GM19351 (cell line): ENCODE data around the gene TNFRSF11A.

Experiments used
- ATAC-seq: cut with Tn5 transposase; IDR thresholded peaks from one replicate; pipeline ENCODE4 v1.9.1; 2021; ENCODE audit warnings: mild to moderate bottlenecking, moderate library complexity; ENCODE audit not compliant: unreplicated experiment

Gene TNFRSF11A

DNA sequence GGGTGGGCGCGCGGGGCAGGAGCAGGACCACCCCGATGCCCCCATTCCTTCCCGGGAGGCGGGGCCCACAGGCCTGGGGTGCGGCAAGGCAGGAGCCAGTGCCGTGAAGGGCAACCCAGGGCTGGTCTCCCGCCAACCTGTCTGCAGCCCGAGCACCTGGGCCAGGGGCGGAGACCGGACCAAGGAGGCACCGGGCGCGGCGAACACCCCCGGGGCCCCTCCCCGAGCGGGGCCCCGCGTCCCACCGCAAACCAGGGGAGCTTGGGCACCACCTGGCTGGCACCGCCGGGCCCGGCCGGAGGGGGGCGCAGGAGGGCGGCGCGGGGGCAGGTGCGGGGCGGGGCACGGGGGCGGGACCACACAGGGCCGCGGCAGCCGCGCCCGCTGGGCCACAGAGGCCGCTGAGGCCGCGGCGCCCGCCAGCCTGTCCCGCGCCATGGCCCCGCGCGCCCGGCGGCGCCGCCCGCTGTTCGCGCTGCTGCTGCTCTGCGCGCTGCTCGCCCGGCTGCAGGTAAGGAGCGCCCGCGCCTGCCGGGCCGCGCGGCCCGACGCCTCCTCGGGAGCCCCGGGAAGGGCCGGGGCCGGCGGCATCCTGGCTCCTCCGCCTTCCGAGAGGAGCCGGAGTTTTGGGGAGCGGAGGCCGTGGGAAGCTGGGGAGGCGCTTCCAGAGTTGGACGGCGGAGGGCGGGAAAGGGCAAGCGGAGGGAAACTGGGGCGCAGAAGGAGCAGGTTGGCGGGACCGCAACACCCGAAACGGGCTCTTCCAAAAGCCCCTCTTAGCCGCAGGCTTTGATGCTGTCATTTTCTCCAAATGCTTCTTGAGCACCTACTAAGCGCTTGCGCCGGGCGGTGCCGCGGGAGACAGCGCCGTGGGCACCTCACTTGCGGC, at the start of gene TNFRSF11A:
TNFRSF11A (plus strand) TSS at position 394 of the 889 bp plus-strand sequence; CDS start at position 437, 43 bp downstream.
- ATAC-seq, result peak; percentile 73

DNA sequence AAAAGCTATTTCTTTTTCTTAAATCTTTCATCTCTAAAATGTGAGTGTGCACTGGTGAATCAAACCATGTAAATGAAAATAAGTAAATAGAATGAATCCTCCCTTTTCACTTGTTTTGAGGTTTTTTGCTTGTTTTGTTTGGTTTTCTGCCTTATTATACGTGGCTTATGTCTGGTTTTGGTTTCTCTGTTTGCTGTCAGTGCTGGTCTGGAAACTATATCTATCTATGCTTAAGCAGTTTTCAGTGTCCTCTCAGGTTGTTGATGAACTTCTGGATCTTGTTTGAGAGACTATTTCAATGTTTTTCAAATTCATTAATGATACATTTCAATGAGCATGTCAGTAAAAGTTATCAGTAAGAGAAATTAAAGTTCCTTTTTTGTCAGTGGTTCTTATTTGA, 48.1 kb upstream of the TNFRSF11A start:
- ATAC-seq, result no peak

DNA sequence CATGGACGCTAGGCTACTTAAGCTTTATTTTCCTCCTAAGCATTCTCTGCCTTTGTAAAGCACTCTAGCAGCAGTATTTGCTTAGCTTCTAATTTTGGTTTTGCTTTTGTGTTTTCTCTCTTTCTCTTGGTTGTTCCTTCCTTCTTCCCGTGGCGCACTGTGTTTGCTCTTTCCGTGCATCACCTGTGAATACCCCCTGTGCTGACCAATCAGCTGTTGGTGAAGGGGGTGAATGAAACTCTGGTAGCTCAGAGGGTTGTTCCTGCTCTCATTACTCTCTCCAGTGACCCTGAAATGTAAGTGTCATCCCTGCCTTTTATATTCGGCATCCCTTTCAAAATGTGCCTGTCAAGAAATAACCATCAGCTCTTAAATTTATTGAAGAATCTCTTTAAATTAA, 45.5 kb upstream of the TNFRSF11A start:
- no peak for ATAC-seq

DNA sequence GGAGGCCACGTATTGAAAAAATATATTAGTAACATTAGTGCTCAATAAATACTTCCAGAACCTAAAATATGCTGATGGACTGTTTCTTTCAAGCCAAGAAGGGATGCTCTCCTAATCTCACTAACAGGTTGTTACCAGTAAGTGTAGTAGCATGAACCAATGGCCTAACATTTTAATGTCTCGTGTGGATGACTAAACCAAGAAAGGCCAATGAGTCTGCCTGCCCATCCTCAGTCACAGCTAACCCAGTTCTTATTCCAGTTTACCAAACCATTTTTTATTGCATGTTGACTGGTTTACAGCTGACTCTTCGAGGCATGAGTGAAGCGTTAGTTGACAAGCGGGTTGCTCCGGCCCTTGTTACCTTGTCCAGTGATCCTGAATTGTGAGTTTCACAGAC, 45.1 kb upstream of the TNFRSF11A start:
- no peak for ATAC-seq

DNA sequence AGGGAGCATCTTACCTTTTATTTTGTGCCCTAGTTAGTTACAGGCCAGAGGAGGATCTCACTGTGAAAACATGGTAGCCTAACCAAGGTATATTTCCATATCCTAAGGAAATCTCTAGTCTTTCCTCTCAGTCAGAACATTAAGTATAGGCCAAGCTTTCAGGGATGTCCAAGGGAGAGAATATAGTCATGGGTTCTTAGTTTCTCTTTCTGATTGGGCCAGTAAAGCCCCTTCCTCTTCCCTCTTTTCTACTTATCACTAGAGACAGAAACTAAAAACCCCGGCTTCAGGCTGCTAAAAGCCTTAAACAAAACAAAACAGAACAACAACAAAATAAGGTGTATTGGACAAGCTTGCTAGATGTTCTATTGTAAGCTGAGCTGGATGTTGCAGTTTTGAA, 44.3 kb upstream of the TNFRSF11A start:
- ATAC-seq, result no peak

DNA sequence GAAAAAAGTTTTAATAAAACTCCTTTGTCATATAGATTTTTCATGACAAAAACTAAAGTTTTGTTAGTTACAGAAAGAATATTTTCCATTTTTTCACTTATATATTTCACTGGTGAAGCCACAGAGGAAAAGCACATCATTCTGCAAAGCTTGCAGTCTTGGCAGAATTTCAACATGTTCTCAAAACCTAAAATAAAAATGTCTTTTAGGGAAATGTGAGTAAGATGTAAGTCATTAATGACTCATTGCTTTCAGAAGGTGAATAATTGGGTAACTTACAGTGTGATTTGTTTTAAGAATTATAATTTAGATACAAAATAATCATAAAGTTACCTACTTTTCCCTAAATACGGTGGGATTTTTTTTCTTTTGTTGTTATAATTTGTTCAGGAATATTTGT, 43.4 kb upstream of the TNFRSF11A start:
- no peak for ATAC-seq

DNA sequence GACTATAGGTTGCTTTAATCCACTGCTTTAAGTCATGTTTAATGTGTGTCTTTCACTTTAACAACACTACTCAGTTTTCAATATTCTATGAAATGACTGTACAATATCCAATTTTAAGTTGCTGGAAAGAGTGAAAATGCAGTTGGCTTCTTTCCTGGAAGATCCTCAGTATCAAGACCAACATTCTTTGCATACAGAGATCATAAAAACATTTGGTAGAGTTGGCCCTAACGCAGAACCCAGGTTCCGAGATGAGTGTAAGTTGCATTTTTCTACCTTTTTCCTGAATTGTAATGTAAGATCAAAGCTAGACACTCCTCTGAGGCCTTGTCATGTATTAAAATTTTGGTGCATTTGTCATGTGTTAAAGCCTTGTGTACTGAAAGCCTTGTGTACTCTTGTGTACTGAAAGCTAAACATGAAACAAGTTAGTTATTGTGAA, 42.9 kb upstream of the TNFRSF11A start:
- ATAC-seq, result no peak

DNA sequence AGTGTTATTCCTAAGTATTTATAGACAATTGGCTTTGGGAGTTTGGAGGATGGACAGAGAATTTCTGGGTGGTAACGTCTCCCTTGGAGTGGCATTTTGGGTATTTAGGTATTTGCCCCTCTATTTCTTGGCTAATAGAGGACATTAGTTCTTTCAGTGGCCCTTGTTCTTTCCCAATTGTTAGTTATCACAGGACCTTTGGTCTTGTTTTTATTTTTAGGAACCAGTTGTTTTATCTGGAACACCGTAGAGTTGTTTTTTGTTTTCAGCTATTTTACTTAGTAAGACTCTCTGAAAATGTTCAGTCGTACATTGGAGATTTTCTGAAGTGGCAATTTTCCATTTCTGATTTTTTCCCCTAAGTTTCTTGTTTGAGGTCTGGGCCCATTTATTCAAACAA, 40.5 kb upstream of the TNFRSF11A start:
- ATAC-seq, result no peak

DNA sequence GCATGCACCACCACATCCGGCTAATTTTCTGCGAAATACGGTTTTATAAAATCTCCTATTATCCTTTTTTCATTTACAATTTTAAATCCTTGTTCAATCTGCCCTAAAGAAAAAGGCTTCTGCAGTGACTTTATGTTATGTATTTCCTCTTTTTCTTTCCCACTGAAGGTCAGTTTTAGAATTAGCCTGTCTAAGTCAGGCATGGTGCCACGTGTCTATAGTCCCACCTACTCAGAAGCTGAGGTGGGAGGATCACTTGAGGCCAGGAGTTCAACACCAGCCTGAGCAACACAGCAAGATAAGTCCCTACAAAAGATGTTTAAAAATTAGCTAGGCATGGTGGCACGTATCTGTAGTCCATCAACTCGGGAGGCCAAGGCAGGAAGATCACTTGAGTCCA, 39.8 kb upstream of the TNFRSF11A start:
- ATAC-seq, result no peak

DNA sequence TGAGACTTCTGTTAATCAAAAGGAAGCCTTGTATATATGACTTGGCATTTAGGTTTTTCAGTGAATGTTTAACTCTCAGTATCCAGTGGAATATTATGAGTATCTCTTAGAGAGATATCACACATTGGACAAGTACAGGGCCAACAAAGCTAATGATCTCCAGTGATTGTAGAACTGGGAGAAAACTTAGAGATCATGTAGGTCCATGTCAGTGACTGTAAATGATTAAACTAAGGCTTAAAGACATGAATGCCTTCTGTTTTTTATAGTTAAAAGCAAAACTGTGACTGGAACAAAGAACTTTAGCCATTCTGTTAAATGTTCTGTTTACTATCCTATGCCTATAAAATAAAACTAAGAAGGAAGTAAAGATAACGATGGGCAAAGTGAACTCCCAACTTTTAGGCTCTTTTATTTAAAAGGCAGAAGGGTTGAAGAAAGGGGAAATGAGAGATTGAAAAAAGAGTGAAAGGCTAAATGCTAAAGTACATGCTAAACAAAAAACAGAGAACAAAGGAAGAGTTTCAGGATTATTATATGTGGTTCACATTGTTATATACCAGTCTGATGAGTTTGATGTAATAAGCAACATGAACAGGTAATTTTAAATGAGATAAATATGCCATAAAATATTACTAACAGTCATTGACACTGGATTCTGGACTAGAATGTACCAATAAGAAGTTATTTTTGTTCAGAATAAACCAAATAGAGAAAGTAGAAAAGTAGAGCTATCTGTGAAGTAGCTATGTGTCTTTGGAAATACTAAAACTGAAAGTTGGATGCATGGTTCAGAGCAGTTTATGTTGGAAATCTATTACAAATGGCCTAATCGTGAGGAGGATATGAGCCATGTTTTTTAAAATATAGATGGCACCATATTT, 37.1 kb upstream of the TNFRSF11A start:
- peak; percentile 46 for ATAC-seq

DNA sequence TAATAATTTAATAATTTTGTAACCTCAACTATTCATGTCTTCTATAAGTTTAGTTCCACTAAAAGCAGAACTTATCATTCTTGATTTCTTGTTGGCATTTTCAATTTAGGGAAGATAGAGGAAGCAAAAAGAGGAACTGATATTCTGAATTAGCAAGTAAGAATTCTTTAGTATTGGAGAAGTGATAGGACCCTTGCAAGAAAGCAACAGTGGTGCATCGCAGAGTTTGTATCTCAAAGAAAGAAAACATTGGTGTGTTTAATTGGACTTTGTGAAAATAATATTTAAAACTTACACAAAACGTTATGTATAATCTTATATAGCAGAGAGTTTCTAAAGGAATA, 36.5 kb upstream of the TNFRSF11A start:
- ATAC-seq, result peak; percentile 76

DNA sequence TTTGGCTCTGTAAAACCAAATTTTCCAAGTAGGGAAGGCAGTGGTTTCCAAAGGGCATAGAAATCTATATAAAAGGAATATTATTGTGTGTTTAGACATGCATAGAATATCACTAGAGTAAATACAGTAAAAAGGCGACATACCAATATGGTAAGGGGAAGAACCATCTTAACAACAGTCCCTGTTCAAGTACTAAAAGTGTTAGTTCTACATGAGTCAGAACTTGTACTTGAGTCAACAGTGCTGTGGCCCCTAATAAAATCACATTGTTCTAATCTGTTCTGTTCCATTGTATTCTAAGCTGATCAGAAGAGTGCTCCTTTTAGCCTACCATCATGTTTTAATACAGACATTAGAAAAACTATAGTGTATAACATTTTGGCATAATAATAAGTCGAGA, 36.1 kb upstream of the TNFRSF11A start:
- ATAC-seq, result peak; percentile 58

DNA sequence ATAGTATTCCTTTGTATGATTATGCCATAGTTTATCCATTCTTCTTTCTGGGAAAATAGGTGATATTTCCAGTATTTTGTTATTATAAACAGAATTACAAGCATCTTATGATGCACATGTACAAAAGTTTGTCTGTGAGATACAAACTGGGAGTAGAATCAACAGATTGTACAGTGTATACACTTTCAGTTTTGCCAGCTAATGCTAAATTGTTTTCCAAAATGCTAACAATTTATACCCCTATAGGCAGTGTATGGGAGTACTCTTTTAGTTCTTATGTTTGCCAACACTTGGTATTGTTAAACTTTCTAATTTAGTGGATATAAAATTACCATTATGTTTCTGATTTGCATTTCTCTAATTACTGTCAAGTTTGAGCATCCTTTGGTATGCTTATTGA, 31.0 kb upstream of the TNFRSF11A start:
- no peak for ATAC-seq

DNA sequence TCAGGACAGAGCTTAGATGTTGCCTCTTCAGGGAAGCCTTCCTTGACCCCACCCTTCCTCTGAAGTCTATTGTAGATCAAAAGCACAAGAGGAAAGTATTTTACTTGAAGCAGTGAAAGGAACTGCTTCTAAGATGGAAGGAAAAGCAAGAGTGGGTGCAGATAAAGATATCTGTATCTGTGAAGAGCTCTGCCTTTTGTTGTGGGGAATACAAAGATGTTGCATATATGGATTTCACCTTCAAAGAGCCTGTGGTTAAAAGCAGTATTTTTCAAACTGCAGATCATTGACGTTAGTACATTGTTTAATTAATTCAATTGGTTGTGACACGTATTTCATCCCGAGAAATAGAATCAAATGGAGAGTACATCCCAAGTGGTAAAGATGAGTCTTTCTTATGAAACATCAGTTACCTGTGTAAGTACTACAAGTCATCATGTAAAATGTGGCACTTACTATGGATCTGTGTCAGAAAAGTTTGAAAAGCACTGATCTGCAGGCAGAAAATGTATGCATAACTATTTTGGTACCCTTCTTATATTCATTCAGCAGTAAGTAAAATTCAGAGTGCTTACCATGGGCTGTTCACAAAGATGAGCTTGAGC, 24.6 kb upstream of the TNFRSF11A start:
- no peak for ATAC-seq

DNA sequence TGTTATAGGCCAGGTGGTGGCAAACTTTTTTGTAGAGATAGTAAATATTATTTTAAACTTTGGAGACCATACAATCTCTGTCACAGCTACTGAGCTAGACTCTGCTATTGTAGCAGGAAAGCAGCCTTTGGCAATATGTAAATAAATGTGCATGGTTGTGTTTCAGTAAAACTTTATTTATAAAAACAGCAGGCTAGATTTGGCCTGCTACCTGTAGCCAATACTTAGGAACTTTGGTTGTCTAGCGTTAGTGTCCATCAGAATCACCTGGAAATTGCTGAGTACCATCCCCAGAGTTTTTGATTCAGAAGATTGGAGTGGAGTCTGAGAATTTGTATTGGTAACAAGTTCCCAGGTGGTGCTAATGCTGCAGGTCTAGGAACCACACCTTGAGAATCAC, 23.8 kb upstream of the TNFRSF11A start:
- ATAC-seq, result no peak

DNA sequence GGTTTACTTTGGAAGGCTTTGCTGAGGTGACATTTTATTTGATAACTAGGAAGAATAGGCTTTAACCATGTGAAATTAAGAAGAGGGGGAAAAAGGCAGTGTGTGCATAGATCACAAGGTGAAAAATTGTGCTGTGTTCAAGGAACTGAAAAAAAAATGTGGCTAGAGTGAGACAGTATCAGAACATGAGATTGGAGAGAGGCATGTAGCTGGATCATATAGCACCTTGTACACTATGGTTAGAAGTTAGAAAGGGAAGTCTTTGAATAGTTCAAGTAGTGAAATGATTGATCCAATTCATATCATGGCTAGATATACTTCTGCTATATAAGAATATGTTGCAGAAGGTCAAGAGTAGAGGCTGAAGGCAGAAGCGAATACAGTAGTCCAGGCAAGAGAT, 12.3 kb upstream of the TNFRSF11A start:
- no peak for ATAC-seq

DNA sequence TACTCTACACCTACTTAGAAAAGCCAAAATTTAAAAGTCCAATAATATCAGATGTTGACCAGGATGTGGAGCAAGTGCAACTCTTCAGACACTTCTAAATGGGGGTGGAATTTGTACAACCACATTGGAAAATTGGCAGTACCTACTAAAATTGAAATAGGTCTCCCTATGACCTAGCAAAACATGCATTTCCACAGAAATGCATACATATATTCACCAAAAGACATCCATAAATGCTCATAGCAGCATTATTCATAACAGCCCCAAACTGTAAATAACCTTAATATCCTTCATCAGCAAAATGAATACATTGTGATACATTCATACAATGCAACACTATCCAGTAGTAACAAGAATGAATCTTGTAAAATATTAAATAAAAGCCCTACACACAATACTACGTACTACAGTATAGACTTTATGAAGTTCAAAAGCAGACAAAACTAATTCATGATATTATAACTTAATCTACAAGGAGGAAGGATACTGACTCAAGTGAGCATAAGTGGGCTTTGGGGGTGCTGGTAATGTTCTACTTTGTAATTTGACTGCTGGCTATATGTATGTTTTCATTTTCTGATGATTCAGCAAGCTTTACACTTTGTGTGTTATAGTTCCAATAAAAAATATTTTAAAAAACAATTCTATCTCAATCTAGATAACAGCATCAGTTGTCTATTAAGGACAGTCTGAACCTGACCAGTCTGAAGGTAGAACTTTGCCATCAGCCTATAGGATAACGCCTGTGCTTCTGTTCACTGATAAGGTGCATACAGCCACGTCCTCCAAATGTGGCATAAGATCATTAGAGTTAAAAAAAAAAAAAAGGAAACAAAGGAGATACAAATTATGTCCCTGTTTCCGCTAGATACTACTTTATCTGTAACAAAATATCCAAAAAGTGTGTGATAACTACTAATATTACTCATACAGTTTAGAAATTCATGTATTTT, 6.6 kb upstream of the TNFRSF11A start:
- ATAC-seq, result no peak

DNA sequence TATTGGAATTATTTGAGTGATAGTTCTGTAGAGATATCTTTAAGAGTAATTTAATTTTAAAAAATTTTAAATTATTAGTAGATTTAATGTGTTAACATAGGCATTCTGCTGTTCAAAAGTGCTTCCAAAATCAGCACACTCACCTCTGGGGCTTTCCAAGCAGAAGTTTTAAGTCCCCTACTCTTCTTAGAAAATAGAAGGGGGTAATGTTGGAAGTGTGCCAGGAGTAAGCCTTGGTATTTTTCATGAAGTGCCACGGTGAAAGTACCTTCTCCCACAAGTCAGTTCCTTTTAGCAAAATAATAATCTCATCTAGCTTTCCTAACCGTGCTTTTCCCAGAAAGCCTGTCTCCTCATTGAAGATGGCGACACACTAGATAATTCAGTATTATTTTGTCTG, 3.9 kb upstream of the TNFRSF11A start:
- ATAC-seq, result no peak

DNA sequence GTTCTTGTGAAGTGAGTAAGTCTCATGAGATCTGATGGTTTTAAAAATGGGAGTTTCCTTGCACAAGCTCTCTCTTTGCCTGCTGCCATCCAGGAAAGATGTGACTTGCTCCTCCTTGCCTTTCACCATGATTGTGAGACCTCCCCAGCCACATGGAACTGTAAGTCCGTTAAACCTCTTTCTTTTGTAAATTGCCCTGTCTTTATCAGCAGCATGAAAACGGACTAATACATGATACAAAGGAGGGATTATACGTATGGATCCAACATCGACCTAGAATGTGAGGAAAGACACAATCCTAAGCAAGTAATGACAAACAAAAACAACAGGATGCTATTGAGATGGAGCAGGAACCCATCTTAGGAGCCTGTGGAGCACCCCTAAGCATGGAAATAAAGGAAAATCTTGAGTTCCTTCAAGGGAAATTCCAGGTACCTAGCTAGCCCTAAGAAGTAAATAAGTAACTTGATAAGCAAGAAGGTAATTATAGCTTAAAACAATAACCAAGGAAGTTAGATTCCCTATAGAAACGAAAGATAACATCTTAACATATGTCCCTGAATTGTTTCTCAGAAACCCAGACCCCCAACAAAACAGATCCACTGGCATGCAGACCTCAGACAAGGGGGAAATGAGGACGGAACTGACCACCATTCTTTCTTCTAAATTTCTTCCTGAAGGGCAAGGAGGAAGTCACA, 1.5 kb upstream of the TNFRSF11A start:
- ATAC-seq, result no peak
